HepG2 (cell line): ENCODE measurements around the gene MYH15. TPM values are rescaled to one million over a fixed set of nuclear protein-coding genes. Genes with fewer than 3 reads are reported as not detected.

Experiments
- ATAC-seq: fragments of 200-7000 bp; cut with Tn5 transposase; 3 replicates; pipeline ENCODE4 v1.9.1; 2020; ENCODE audit warnings: mild to moderate bottlenecking, moderate library complexity
- BruUV-seq: library from RNA; stranded (reverse); fragments of 400-500 nt; replicated peaks from 2 replicates; lab custom pipeline; 2021; lab: Mats Ljungman, UMichigan
- CTCF ChIA-PET: fragments of 300-600 bp; formaldehyde crosslinking; extraction: SDS; loops from one replicate; lab custom pipeline; 2021; ENCODE audit warnings: low total read pairs, inconsistent platforms, low intra/inter-chr PET ratio; lab: Yijun Ruan, JAX
- POLR2A ChIA-PET: fragments of 350-600 bp; sonication (Branson Sonifier 250); formaldehyde crosslinking; loops from one replicate; lab custom pipeline; 2020; ENCODE audit warnings: antibody characterized with exemption, inconsistent platforms; lab: Yijun Ruan, JAX
- DNase-seq: peaks from one replicate; pipeline ENCODE4 v3.0.0-alpha.2; 2015; ENCODE audit warnings: low spot score
- FAIRE-seq: peaks from 3 replicates; lab custom pipeline; 2011; peaks lifted over from hg19 to GRCh38; lab: Jason Lieb, UNC
- H2AFZ ChIP-seq: one replicate; pipeline ENCODE4 v1.6.1; 2011; ENCODE audit warnings: low read length, inconsistent platforms
- H3K27ac ChIP-seq: fragments of 300-600 bp; 3 replicates; pipeline ENCODE4 v1.8.0; 2011; ENCODE audit warnings: mixed run types, mild to moderate bottlenecking, mixed read lengths, low read length, inconsistent platforms; ENCODE audit not compliant: insufficient read depth; ENCODE audit errors: extremely low read length
- H3K27me3 ChIP-seq, 2 experiments: fragments of 200-600 bp in 1 of 2; 2 replicates in 1 of 2; 3 replicates in 1 of 2; pipeline versions ENCODE4 v1.6.0 to v1.8.0; 2011; ENCODE audit warnings: low read length in 2 of 2, mild to moderate bottlenecking in 2 of 2, moderate library complexity in 2 of 2, inconsistent platforms in 1 of 2; ENCODE audit not compliant: insufficient read depth in 2 of 2, control insufficient read depth in 1 of 2
- H3K36me3 ChIP-seq, 2 experiments: fragments of 200-600 bp in 1 of 2; replicated peaks in 1 of 2; 2 replicates in 1 of 2; 3 replicates in 1 of 2; pipeline versions ENCODE4 v1.5.1 to v1.8.0; 2011; ENCODE audit warnings: low read length in 2 of 2, inconsistent platforms in 1 of 2; ENCODE audit not compliant: insufficient read depth in 2 of 2, control insufficient read depth in 1 of 2
- H3K4me1 ChIP-seq: 2 replicates; pipeline ENCODE4 v1.5.1; 2012; ENCODE audit warnings: low read length, inconsistent platforms; ENCODE audit not compliant: insufficient read depth
- H3K4me2 ChIP-seq: 2 replicates; pipeline ENCODE4 v1.6.0; 2011; ENCODE audit warnings: low read depth, low read length, inconsistent platforms
- H3K4me3 ChIP-seq, 3 experiments: fragments of 200-600 bp in 1 of 3; sonication (generic), shearing (Covaris generic) in 1 of 3; replicated peaks in 1 of 3; 2 replicates each; pipeline ENCODE4 v1.5.1; 2011 to 2016; ENCODE audit warnings: low read length in 3 of 3, inconsistent platforms in 2 of 3, low read depth in 2 of 3, mild to moderate bottlenecking in 2 of 3, control low read depth in 1 of 3, mixed read lengths in 1 of 3; ENCODE audit not compliant: insufficient read depth in 1 of 3
- H3K79me2 ChIP-seq: one replicate; pipeline ENCODE4 v1.6.1; 2011; ENCODE audit warnings: low read length, inconsistent platforms; ENCODE audit not compliant: insufficient read depth
- H3K9ac ChIP-seq: 2 replicates; pipeline ENCODE4 v1.6.0; 2011; ENCODE audit warnings: mild to moderate bottlenecking, low read depth, low read length, inconsistent platforms; ENCODE audit not compliant: insufficient read depth
- H3K9me3 ChIP-seq: 2 replicates; pipeline ENCODE4 v1.5.1; 2012; ENCODE audit warnings: mild to moderate bottlenecking, low read length
- H4K20me1 ChIP-seq: 2 replicates; pipeline ENCODE4 v1.6.0; 2011; ENCODE audit warnings: inconsistent platforms, mild to moderate bottlenecking, low read length, moderate library complexity; ENCODE audit not compliant: insufficient read depth
- ISL2 ChIP-seq: sonication (generic); formaldehyde crosslinking; IDR thresholded peaks from 2 replicates; pipeline ENCODE4 v1.5.0; 2020; ENCODE audit warnings: missing genetic modification reagents
- MAZ ChIP-seq, 2 experiments: sonication (generic) in 1 of 2; formaldehyde crosslinking in 1 of 2; IDR thresholded peaks; 2 replicates each; pipeline versions ENCODE4 v1.5.0 to v1.6.1; 2012 to 2020; ENCODE audit warnings: low read depth in 2 of 2, mild to moderate bottlenecking in 2 of 2, borderline replicate concordance in 1 of 2, improper control_type of control experiment in 1 of 2, low read length in 1 of 2, missing genetic modification reagents in 1 of 2, moderate library complexity in 1 of 2
- MEIS2 ChIP-seq: sonication (generic); formaldehyde crosslinking; IDR thresholded peaks from 2 replicates; pipeline ENCODE4 v1.9.0; 2021; ENCODE audit warnings: mild to moderate bottlenecking, missing genetic modification reagents
- ZNF329 ChIP-seq: sonication (generic); formaldehyde crosslinking; IDR thresholded peaks from 2 replicates; pipeline ENCODE4 v1.9.0; 2021; ENCODE audit warnings: low read depth, mild to moderate bottlenecking, missing genetic modification reagents
- WGBS: methylation state at CpG from one replicate; pipeline ENCODE4 v1.1.6; 2017; ENCODE audit warnings: low lambda C conversion rate; 5-methylcytosine and 5-hydroxymethylcytosine counted together
- in situ Hi-C: cut with HindIII; loops from 2 replicates; pipeline ENCODE4 v1.10.0; 2017; ENCODE audit warnings: low pct_unique_long_range_greater_than_20kb; ENCODE audit not compliant: extremely low pct_ligation_motif_present
- intact Hi-C: fragments of 100-400 bp; cut with micrococcal nuclease; formaldehyde crosslinking; loops from one replicate; pipeline ENCODE4 v1.10.0; 2022; ENCODE audit not compliant: unreplicated experiment
- polyA plus RNA-seq, 8 experiments: library from polyadenylated mRNA; depleted of rRNA in 3 of 8; stranded (reverse) in 7 of 8; unstranded in 1 of 8; fragments of >200 nt; fragmentation: Illumina TruSeq in 4 of 8; extraction: Trizol in 4 of 8; gene quantifications; 2 replicates each; pipeline versions ENCODE4 v1.2.1 to v1.2.3, GENCODE V29; 2011 to 2016; ENCODE audit warnings: low read depth in 4 of 8, missing spikeins in 1 of 8, mixed read lengths in 1 of 8; ENCODE audit not compliant: insufficient read depth in 1 of 8
- total RNA-seq, 5 experiments: library from RNA; depleted of rRNA; stranded (reverse); fragments of >200 nt; fragmentation: Illumina TruSeq; extraction: Trizol; gene quantifications; 2 replicates each; pipeline ENCODE4 v1.2.3, GENCODE V29; 2016; ENCODE audit warnings: low read depth in 1 of 5
- TF ChIP-seq, protein P1 (sequence below): IDR thresholded peaks from 2 replicates; pipeline ENCODE4 v1.6.1; 2016; ENCODE audit warnings: low read depth, missing genetic modification reagents, missing compliant biosample characterization
- TF ChIP-seq, protein P2 (sequence below): sonication (generic); formaldehyde crosslinking; conservative IDR thresholded peaks from 2 replicates; pipeline ENCODE4 v1.4.0; 2020; ENCODE audit warnings: missing genetic modification reagents

Gene MYH15
- total and polyA plus RNA-seq, 2 of the 13 experiments (the other 11 are each of a cell fraction or from before 2014, with no cell fraction given), result 0.03 to 0.09 TPM

DNA sequence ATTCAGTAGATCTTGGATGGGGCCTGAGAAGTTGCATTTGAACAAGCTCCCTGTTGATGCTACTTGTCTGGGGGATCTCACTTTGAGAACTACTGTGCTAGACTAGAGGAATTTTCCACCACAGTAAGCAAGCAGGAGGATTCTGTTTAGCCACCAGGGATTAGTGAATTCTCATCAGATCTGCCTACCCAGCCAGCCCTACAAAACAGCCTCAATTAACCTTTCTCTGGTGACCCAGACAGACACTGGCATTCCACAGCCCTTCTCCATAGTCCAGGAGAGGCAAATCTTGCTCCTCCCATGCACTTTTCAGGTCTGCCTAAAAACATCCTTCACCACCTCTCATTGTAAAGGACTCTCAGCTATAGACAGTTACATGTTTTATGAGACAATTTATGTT lies 16.7 kb upstream of the MYH15 start (continued):
- TF ChIP-seq, protein P1, sequence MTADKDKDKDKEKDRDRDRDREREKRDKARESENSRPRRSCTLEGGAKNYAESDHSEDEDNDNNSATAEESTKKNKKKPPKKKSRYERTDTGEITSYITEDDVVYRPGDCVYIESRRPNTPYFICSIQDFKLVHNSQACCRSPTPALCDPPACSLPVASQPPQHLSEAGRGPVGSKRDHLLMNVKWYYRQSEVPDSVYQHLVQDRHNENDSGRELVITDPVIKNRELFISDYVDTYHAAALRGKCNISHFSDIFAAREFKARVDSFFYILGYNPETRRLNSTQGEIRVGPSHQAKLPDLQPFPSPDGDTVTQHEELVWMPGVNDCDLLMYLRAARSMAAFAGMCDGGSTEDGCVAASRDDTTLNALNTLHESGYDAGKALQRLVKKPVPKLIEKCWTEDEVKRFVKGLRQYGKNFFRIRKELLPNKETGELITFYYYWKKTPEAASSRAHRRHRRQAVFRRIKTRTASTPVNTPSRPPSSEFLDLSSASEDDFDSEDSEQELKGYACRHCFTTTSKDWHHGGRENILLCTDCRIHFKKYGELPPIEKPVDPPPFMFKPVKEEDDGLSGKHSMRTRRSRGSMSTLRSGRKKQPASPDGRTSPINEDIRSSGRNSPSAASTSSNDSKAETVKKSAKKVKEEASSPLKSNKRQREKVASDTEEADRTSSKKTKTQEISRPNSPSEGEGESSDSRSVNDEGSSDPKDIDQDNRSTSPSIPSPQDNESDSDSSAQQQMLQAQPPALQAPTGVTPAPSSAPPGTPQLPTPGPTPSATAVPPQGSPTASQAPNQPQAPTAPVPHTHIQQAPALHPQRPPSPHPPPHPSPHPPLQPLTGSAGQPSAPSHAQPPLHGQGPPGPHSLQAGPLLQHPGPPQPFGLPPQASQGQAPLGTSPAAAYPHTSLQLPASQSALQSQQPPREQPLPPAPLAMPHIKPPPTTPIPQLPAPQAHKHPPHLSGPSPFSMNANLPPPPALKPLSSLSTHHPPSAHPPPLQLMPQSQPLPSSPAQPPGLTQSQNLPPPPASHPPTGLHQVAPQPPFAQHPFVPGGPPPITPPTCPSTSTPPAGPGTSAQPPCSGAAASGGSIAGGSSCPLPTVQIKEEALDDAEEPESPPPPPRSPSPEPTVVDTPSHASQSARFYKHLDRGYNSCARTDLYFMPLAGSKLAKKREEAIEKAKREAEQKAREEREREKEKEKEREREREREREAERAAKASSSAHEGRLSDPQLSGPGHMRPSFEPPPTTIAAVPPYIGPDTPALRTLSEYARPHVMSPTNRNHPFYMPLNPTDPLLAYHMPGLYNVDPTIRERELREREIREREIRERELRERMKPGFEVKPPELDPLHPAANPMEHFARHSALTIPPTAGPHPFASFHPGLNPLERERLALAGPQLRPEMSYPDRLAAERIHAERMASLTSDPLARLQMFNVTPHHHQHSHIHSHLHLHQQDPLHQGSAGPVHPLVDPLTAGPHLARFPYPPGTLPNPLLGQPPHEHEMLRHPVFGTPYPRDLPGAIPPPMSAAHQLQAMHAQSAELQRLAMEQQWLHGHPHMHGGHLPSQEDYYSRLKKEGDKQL (CRISPR knock-in tag), result no peak

DNA sequence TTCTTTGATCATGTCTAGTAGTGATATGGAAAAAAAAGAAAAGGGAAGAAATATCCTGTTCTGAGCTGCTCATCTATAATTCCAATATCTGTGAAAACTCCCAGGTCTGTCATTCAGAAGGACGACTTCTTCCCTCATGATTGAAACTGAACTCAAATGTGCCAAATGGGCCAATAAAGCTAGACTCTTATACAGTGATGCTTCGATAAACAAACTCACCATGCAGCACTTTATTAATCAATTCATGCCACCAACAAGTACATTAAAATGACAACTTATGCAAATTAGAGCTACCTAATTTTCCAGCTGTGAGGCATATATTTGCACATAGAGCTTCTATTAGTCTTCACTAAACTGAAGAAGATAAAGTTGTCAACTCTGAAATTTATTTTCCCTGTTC lies 15.6 kb upstream of the MYH15 start:
- in situ Hi-C loops (no loop called here), intact Hi-C loops (no loop called here)
- ATAC-seq (no peak), DNase-seq (no peak), FAIRE-seq (no peak)
- no peaks in the 10 kb centered on the region for H4K20me1 ChIP-seq
- no peak overlapping the region for H2AFZ ChIP-seq
- no TSS peak for BruUV-seq
- H3K9me3 ChIP-seq, result no peaks in the 10 kb centered on the region
- no peaks in the 10 kb centered on the region for H3K79me2 ChIP-seq
- H3K27me3 ChIP-seq, result no peaks in the 10 kb centered on the region
- H3K4me2 ChIP-seq, result no peak overlapping the region
- no peak overlapping the region for H3K27ac ChIP-seq
- H3K4me3 ChIP-seq, result no peak overlapping the region
- WGBS, result 31% methylated on average over 2 of the region's 2 CpGs
- POLR2A ChIA-PET, result no interaction called here
- H3K9ac ChIP-seq, result no peak overlapping the region
- H3K36me3 ChIP-seq, result no peaks in the 10 kb centered on the region
- CTCF ChIA-PET, result no interaction called here
- no peaks in the 10 kb centered on the region for H3K4me1 ChIP-seq
- TF ChIP-seq ISL2 (CRISPR knock-in tag) (no peak), ZNF329 (CRISPR knock-in tag) (no peak), MAZ (IDR thresholded peaks at IDR 0.05; ENCODE audit: borderline replicate concordance, low read depth, low read length) (no peak), MAZ (CRISPR knock-in tag; IDR thresholded peaks at IDR 0.05; ENCODE audit: low read depth) (no peak), MEIS2 (CRISPR knock-in tag) (no peak)
- TF ChIP-seq, protein P2, sequence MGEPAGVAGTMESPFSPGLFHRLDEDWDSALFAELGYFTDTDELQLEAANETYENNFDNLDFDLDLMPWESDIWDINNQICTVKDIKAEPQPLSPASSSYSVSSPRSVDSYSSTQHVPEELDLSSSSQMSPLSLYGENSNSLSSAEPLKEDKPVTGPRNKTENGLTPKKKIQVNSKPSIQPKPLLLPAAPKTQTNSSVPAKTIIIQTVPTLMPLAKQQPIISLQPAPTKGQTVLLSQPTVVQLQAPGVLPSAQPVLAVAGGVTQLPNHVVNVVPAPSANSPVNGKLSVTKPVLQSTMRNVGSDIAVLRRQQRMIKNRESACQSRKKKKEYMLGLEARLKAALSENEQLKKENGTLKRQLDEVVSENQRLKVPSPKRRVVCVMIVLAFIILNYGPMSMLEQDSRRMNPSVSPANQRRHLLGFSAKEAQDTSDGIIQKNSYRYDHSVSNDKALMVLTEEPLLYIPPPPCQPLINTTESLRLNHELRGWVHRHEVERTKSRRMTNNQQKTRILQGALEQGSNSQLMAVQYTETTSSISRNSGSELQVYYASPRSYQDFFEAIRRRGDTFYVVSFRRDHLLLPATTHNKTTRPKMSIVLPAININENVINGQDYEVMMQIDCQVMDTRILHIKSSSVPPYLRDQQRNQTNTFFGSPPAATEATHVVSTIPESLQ (CRISPR knock-in tag), result no peak
